H1 (cell line): ENCODE data around the gene CFB. TPM values are rescaled to one million over a fixed set of nuclear protein-coding genes. Genes with fewer than 3 reads are reported as not detected.

ENCODE experiments used
- CTCF ChIA-PET: fragments of 300-600 bp; sonication (Branson Sonifier 250); formaldehyde crosslinking; loops from one replicate; lab custom pipeline; 2021; ENCODE audit not compliant: partially characterized antibody; lab: Charles Lee
- POLR2A ChIA-PET: fragments of 300-600 bp; sonication (Branson Sonifier 250); formaldehyde crosslinking; loops from one replicate; lab custom pipeline; 2021; ENCODE audit warnings: inconsistent platforms; ENCODE audit not compliant: partially characterized antibody; lab: Charles Lee
- DNase-seq, 2 experiments: peaks; one replicate each; pipeline versions ENCODE4 v3.0.0 to v3.0.0-alpha.2; 2010 to 2022; ENCODE audit warnings: low spot score in 2 of 2, low read depth in 1 of 2, mixed read lengths in 1 of 2
- FAIRE-seq: peaks from 2 replicates; lab custom pipeline; 2011; peaks lifted over from hg19 to GRCh38; lab: Jason Lieb, UNC
- H2AFZ ChIP-seq: 2 replicates; pipeline ENCODE4 v1.8.1; 2012; ENCODE audit warnings: low read length, inconsistent platforms
- H2AK5ac ChIP-seq: 2 replicates; pipeline ENCODE4 v1.6.1; 2013; ENCODE audit warnings: low read depth, low read length
- H2BK120ac ChIP-seq: replicated peaks from 2 replicates; pipeline ENCODE3; 2013; ENCODE audit warnings: low read depth, low read length, inconsistent platforms
- H2BK12ac ChIP-seq: 2 replicates; pipeline ENCODE4 v1.6.1; 2013; ENCODE audit warnings: low read depth, low read length
- H2BK15ac ChIP-seq: 2 replicates; pipeline ENCODE4 v1.6.1; 2013; ENCODE audit warnings: low read length
- H2BK20ac ChIP-seq: 2 replicates; pipeline ENCODE4 v1.6.1; 2013; ENCODE audit warnings: low read length
- H2BK5ac ChIP-seq: 2 replicates; pipeline ENCODE4 v1.6.1; 2013; ENCODE audit warnings: low read depth, low read length
- H3K14ac ChIP-seq: 2 replicates; pipeline ENCODE4 v1.6.1; 2013; ENCODE audit warnings: inconsistent platforms; ENCODE audit not compliant: insufficient read length
- H3K18ac ChIP-seq: 2 replicates; pipeline ENCODE4 v1.6.1; 2013; ENCODE audit warnings: low read length; ENCODE audit errors: extremely low read depth
- H3K23ac ChIP-seq: 2 replicates; pipeline ENCODE4 v1.6.1; 2013; ENCODE audit warnings: inconsistent platforms; ENCODE audit not compliant: insufficient read length
- H3K23me2 ChIP-seq: 2 replicates; pipeline ENCODE4 v1.6.1; 2013; ENCODE audit warnings: low read depth, low read length
- H3K27ac ChIP-seq: 2 replicates; pipeline ENCODE4 v1.6.1; 2011; ENCODE audit warnings: low read depth, low read length, inconsistent platforms
- H3K27me3 ChIP-seq, 4 experiments: replicated peaks in 1 of 4; 1 replicate in 1 of 4; 2 replicates in 3 of 4; pipeline versions ENCODE4 v1.6.1 to v1.8.1; 2011 to 2013; ENCODE audit warnings: low read length in 3 of 4, mild to moderate bottlenecking in 3 of 4, inconsistent platforms in 2 of 4, mixed read lengths in 2 of 4, moderate library complexity in 1 of 4; ENCODE audit not compliant: control insufficient read depth in 3 of 4, insufficient read depth in 3 of 4; ENCODE audit errors: extremely low read depth in 1 of 4
- H3K36me3 ChIP-seq, 4 experiments: 2 replicates each; pipeline versions ENCODE4 v1.6.1 to v1.8.1; 2011 to 2013; ENCODE audit warnings: mild to moderate bottlenecking in 4 of 4, low read length in 3 of 4, moderate library complexity in 2 of 4, control low read depth in 1 of 4, inconsistent platforms in 1 of 4; ENCODE audit not compliant: insufficient read depth in 4 of 4, control insufficient read depth in 2 of 4
- H3K4ac ChIP-seq: replicated peaks from 2 replicates; pipeline ENCODE3; 2013; ENCODE audit warnings: low read length, low read depth, mixed read lengths, inconsistent platforms; ENCODE audit not compliant: insufficient read length
- H3K4me1 ChIP-seq, 4 experiments: replicated peaks in 1 of 4; 1 replicate in 1 of 4; 2 replicates in 3 of 4; pipeline versions ENCODE4 v1.6.1 to v1.8.1; 2011 to 2013; ENCODE audit warnings: low read length in 3 of 4, inconsistent platforms in 2 of 4, mixed read lengths in 1 of 4; ENCODE audit not compliant: insufficient read depth in 4 of 4, control insufficient read depth in 3 of 4
- H3K4me2 ChIP-seq, 2 experiments: 2 replicates each; pipeline versions ENCODE4 v1.6.1 to v1.8.1; 2011 to 2013; ENCODE audit warnings: low read depth in 2 of 2, low read length in 2 of 2, control low read depth in 1 of 2, inconsistent platforms in 1 of 2, mild to moderate bottlenecking in 1 of 2; ENCODE audit not compliant: insufficient read depth in 1 of 2
- H3K4me3 ChIP-seq, 4 experiments: fragments of 200-600, 300-600 bp in 1 of 4; sonication (generic), shearing (Covaris generic), sonication (Bioruptor Twin) in 1 of 4; 2 replicates each; pipeline versions ENCODE4 v1.5.1 to v1.8.1; 2011 to 2016; ENCODE audit warnings: low read length in 4 of 4, low read depth in 3 of 4, control low read depth in 2 of 4, inconsistent platforms in 2 of 4, mild to moderate bottlenecking in 2 of 4, mixed read lengths in 1 of 4, moderate library complexity in 1 of 4; ENCODE audit not compliant: insufficient read depth in 2 of 4; ENCODE audit errors: extremely low read depth in 1 of 4
- H3K56ac ChIP-seq: replicated peaks from 2 replicates; pipeline ENCODE3; 2013; ENCODE audit warnings: low read depth, mild to moderate bottlenecking, mixed read lengths, low read length, inconsistent platforms; ENCODE audit not compliant: insufficient read length
- H3K79me1 ChIP-seq: 2 replicates; pipeline ENCODE4 v1.6.1; 2013; ENCODE audit warnings: low read depth, low read length, control low read depth
- H3K79me2 ChIP-seq, 2 experiments: 2 replicates each; pipeline versions ENCODE4 v1.6.1 to v1.8.1; 2012 to 2013; ENCODE audit warnings: low read length in 2 of 2, mild to moderate bottlenecking in 2 of 2, inconsistent platforms in 1 of 2; ENCODE audit not compliant: insufficient read depth in 2 of 2, control insufficient read depth in 1 of 2
- H3K9ac ChIP-seq, 4 experiments: replicated peaks in 1 of 4; 1 replicate in 1 of 4; 2 replicates in 3 of 4; pipeline versions ENCODE4 v1.6.1 to v1.8.1; 2011 to 2013; ENCODE audit warnings: low read depth in 3 of 4, low read length in 3 of 4, control low read depth in 2 of 4, mild to moderate bottlenecking in 2 of 4, moderate library complexity in 2 of 4, inconsistent platforms in 1 of 4; ENCODE audit errors: extremely low read depth in 1 of 4
- H3K9me3 ChIP-seq, 2 experiments: 2 replicates each; pipeline versions ENCODE4 v1.6.1 to v1.8.1; 2012 to 2013; ENCODE audit warnings: mild to moderate bottlenecking in 2 of 2, moderate library complexity in 2 of 2, control low read depth in 1 of 2, inconsistent platforms in 1 of 2, low read depth in 1 of 2, low read length in 1 of 2, mixed read lengths in 1 of 2; ENCODE audit not compliant: insufficient read depth in 2 of 2
- H4K20me1 ChIP-seq, 2 experiments: replicated peaks in 1 of 2; 2 replicates each; pipeline versions ENCODE3 to v1.8.1; 2011 to 2013; ENCODE audit warnings: inconsistent platforms in 2 of 2, low read length in 2 of 2, mild to moderate bottlenecking in 1 of 2; ENCODE audit not compliant: insufficient read depth in 2 of 2, control insufficient read depth in 1 of 2
- H4K5ac ChIP-seq: 2 replicates; pipeline ENCODE4 v1.6.1; 2013; ENCODE audit warnings: low read length, low read depth, mixed read lengths, inconsistent platforms; ENCODE audit not compliant: insufficient read length
- H4K8ac ChIP-seq: 2 replicates; pipeline ENCODE4 v1.8.0; 2013; ENCODE audit warnings: mild to moderate bottlenecking, moderate library complexity, low read length, inconsistent platforms; ENCODE audit not compliant: insufficient read depth; ENCODE audit errors: extremely low read depth
- H4K91ac ChIP-seq: replicated peaks from 2 replicates; pipeline ENCODE3; 2013; ENCODE audit warnings: low read length, mixed read lengths, inconsistent platforms; ENCODE audit not compliant: insufficient read length
- ASH2L ChIP-seq: fragments of 200-600, 300-600 bp; sonication (generic); IDR thresholded peaks from one replicate; pipeline ENCODE4 v1.7.1; 2017; ENCODE audit warnings: low read length
- CBX8 ChIP-seq: fragments of 300-800, 300-1000 bp; sonication (generic); IDR thresholded peaks from 2 replicates; pipeline ENCODE4 v1.7.1; 2016; ENCODE audit warnings: low read depth, low read length, borderline replicate concordance
- EP300 ChIP-seq, 2 experiments: IDR thresholded peaks; 1 replicate in 1 of 2; 2 replicates in 1 of 2; pipeline ENCODE4 v1.6.1; 2011 to 2012; ENCODE audit warnings: low read depth in 2 of 2, low read length in 2 of 2, mild to moderate bottlenecking in 2 of 2, borderline replicate concordance in 1 of 2, inconsistent platforms in 1 of 2, moderate library complexity in 1 of 2
- KDM5A ChIP-seq: fragments of 200-600 bp; IDR thresholded peaks from 2 replicates; pipeline ENCODE4 v1.7.1; 2012; ENCODE audit warnings: mild to moderate bottlenecking, low read length, inconsistent platforms, mixed read lengths
- RNF2 ChIP-seq: fragments of 200-900, 300-1000 bp; sonication (generic); IDR thresholded peaks from 2 replicates; pipeline ENCODE4 v1.7.1; 2016; ENCODE audit warnings: borderline replicate concordance, low read depth, mild to moderate bottlenecking, antibody characterized with exemption, low read length; ENCODE audit not compliant: poor library complexity, severe bottlenecking; ENCODE audit errors: missing control alignments
- SIN3A ChIP-seq, 2 experiments: IDR thresholded peaks in 1 of 2; conservative IDR thresholded peaks in 1 of 2; 2 replicates each; pipeline ENCODE4 v1.6.1; 2011 to 2012; ENCODE audit warnings: low read length in 2 of 2, improper control_type of control experiment in 1 of 2, low read depth in 1 of 2, mild to moderate bottlenecking in 1 of 2
- SIRT6 ChIP-seq: IDR thresholded peaks from one replicate; pipeline ENCODE4 v1.7.1; 2012; ENCODE audit warnings: low read length, inconsistent platforms
- SP1 ChIP-seq: IDR thresholded peaks from 2 replicates; pipeline ENCODE4 v1.6.1; 2011; ENCODE audit warnings: low read depth, low read length
- SP2 ChIP-seq: IDR thresholded peaks from 2 replicates; pipeline ENCODE4 v1.6.1; 2012; ENCODE audit warnings: mild to moderate bottlenecking, low read length, inconsistent platforms
- SRF ChIP-seq: IDR thresholded peaks from 2 replicates; pipeline ENCODE4 v1.6.1; 2011; ENCODE audit warnings: mild to moderate bottlenecking, low read depth, low read length, moderate library complexity
- SUZ12 ChIP-seq: fragments of 200-600 bp; sonication (generic); IDR thresholded peaks from 2 replicates; pipeline ENCODE4 v1.6.1; 2012; ENCODE audit warnings: mild to moderate bottlenecking, inconsistent platforms, low read length, moderate library complexity, mixed read lengths
- TBP ChIP-seq: IDR thresholded peaks from 2 replicates; pipeline ENCODE4 v1.6.1; 2011; ENCODE audit warnings: low read depth, low read length, improper control_type of control experiment
- TCF12 ChIP-seq: IDR thresholded peaks from 2 replicates; pipeline ENCODE4 v1.6.1; 2011; ENCODE audit warnings: low read depth, mild to moderate bottlenecking, low read length
- YY1 ChIP-seq: IDR thresholded peaks from 2 replicates; pipeline ENCODE4 v1.6.1; 2011; ENCODE audit warnings: low read depth, mild to moderate bottlenecking, low read length
- WGBS, 2 experiments: shearing (Covaris generic) in 1 of 2; methylation state at CpG; one replicate each; pipeline versions ENCODE4 v1.1.6 to v1.1.7; 2013 to 2015; ENCODE audit warnings: low lambda C conversion rate in 2 of 2, mixed read lengths in 2 of 2, inconsistent platforms in 1 of 2, low coverage in 1 of 2, missing lambda C conversion rate in 1 of 2; ENCODE audit not compliant: insufficient replicate concordance in 2 of 2, insufficient coverage in 1 of 2, insufficient read length in 1 of 2; ENCODE audit errors: extremely low coverage in 1 of 2, missing lambda C conversion rate in 1 of 2; 5-methylcytosine and 5-hydroxymethylcytosine counted together
- polyA plus RNA-seq, 7 experiments: library from polyadenylated mRNA; depleted of rRNA in 3 of 7; stranded (reverse) in 5 of 7; unstranded in 2 of 7; fragments of >200 nt in 5 of 7; fragments of 200-250 nt in 2 of 7; gene quantifications; 1 replicate in 5 of 7; 2 replicates in 1 of 7; 4 replicates in 1 of 7; pipeline versions ENCODE4 v1.2.1 to v1.2.3, GENCODE V29; 2011 to 2013; ENCODE audit warnings: missing spikeins in 2 of 7, mixed read lengths in 2 of 7
- total RNA-seq: library from RNA; stranded (reverse); fragmentation: NEBNext Ultra II Directional; extraction: Animal tissue kit (Norgen Biotek cat#: 25700); gene quantifications from 2 replicates; pipeline ENCODE4 v1.2.1, GENCODE V29; 2021

The CFB gene
- total and polyA plus RNA-seq, 2 of the 8 experiments (the other 6 are each of a cell fraction or from before 2014, with no cell fraction given), result 0.09 TPM; not detected in 1

DNA sequence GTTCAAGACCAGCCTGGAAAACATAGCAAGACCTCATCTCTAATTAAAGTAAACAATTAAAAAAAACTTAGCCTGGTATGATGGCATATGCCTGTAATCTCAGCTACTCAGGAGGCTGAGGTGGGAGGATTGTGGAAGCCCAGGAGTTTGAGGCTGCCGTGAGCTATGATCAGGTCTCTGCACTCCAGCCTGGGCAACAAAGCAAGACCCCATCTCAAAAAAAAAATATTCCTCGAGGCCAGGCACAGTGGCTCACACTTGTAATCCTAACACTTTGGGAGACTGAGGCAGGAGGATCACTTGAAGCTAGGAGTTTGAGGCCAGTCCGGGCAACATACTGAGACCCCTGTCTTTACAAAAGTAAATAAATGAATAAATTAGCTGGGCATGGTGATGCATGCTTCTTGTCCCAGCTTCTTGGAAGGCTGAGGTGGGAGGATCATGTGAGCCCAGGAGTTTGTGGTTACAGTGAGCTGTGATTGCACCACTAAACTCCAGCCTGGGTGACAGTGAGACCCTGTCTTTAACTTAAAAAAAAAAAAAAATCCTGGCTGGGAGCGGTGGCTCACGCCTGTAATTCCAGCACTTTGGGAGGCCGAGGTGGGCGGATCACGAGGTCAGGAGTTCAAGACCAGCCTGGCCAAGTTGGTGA is 27.7 kb upstream of the CFB start:
- Histone ChIP-seq H3K18ac (no peak overlapping the region), H3K14ac (no peak overlapping the region), H3K56ac (no peak overlapping the region), H3K27me3 (no peaks in the 10 kb centered on the region), H2BK120ac (no peak overlapping the region), H3K23me2 (no peaks in the 10 kb centered on the region; the same call in 1 of the 2 replicates), H4K8ac (no peak overlapping the region), H2BK15ac (no peak overlapping the region), H2AK5ac (no peak overlapping the region), H3K79me2 (no peaks in the 10 kb centered on the region), H4K20me1 (no peaks in the 10 kb centered on the region), H3K4me3 (no peak overlapping the region), H4K5ac (no peak overlapping the region), H3K4me2 (no peak overlapping the region), H3K4me1 (no peaks in the 10 kb centered on the region), H2BK20ac (no peak overlapping the region), H3K9me3 (no peaks in the 10 kb centered on the region), H3K9ac (no peak overlapping the region), H2AFZ (no peak overlapping the region), H3K36me3 (no peaks in the 10 kb centered on the region), H3K4ac (no peak overlapping the region), H3K23ac (no peak overlapping the region), H4K91ac (no peak overlapping the region), H2BK5ac (no peak overlapping the region), H2BK12ac (no peak overlapping the region), H3K27ac (no peak overlapping the region), H3K79me1 (no peaks in the 10 kb centered on the region)
- ChIA-PET POLR2A (interaction anchor here (0.6 to 1.1 kb wide), 4 partner anchors 40 to 242 kb away, joined by 3 read pairs; partner anchors contain the start of genes NELFE and SKIC2), CTCF (interaction anchor here (0.5 to 1.9 kb wide), 8 partner anchors 13 to 481 kb away, joined by 3 to 5 read pairs (median 3); partner anchors contain the start of gene DDAH2)
- 95% methylated on average over 8 of the region's 8 CpGs; no CpG with 5 or more reads in 1 of the 2 experiments for WGBS, 2 experiments
- no peak for FAIRE-seq
- DNase-seq, result no peak
- TF ChIP-seq SIRT6, result no peak
- no peak for TF ChIP-seq SRF
- TF ChIP-seq ASH2L, result no peak
- TF ChIP-seq TBP, result no peak
- TF ChIP-seq SUZ12, result no peak
- TF ChIP-seq SIN3A (conservative IDR thresholded peaks at IDR 0.05 in 1 of 2, IDR thresholded peaks at IDR 0.05 in 1 of 2; ENCODE audit: low read depth in 1 of 2, low read length in 2 of 2), result no peak
- TF ChIP-seq SP2, result no peak
- no peak for TF ChIP-seq CBX8
- no peak for TF ChIP-seq EP300 (IDR thresholded peaks at IDR 0.05; ENCODE audit: borderline replicate concordance in 1 of 2, low read depth in 2 of 2, low read length in 2 of 2)
- TF ChIP-seq SP1, result no peak
- no peak for TF ChIP-seq RNF2
- TF ChIP-seq TCF12, result no peak
- no peak for TF ChIP-seq YY1
- no peak for TF ChIP-seq KDM5A
